ENCODE data around the gene SLIT3.

GRCh38 chr5:169195601-169196000 is 105.3 kb downstream of the SLIT3 start:
- no peak for TF ChIP-seq CTCF (IDR thresholded peaks at IDR 0.05)
- TF ChIP-seq POLR2AphosphoS5 (IDR thresholded peaks at IDR 0.05), result no peak

Data from breast epithelium (tissue), 3 donors.